Hepatocyte (in vitro differentiated cells): ENCODE data around the gene TK2. TPM values are rescaled to one million over a fixed set of nuclear protein-coding genes. Genes with fewer than 3 reads are reported as not detected.

ENCODE experiments used
- DNase-seq: peaks from one replicate; pipeline ENCODE4 v3.0.0-alpha.2; 2016; ENCODE audit warnings: low spot score
- H2AFZ ChIP-seq: fragments of 200-600 bp; sonication (generic); 2 replicates; pipeline ENCODE4 v1.6.0; 2016; ENCODE audit warnings: antibody characterized with exemption, mild to moderate bottlenecking
- H3K27ac ChIP-seq: fragments of 200-600 bp; sonication (generic); 2 replicates; pipeline ENCODE4 v1.5.1; 2016; ENCODE audit warnings: mild to moderate bottlenecking
- H3K27me3 ChIP-seq: fragments of 200-600 bp; sonication (generic); 2 replicates; pipeline ENCODE4 v1.6.1; 2016
- H3K36me3 ChIP-seq: fragments of 200-600 bp; sonication (generic); replicated peaks from 2 replicates; pipeline ENCODE4 v1.5.1; 2016; ENCODE audit warnings: low read depth; ENCODE audit not compliant: insufficient read depth
- H3K4me1 ChIP-seq: fragments of 200-600 bp; sonication (generic); 2 replicates; pipeline ENCODE4 v1.5.1; 2016; ENCODE audit warnings: mild to moderate bottlenecking, moderate library complexity; ENCODE audit not compliant: insufficient read depth
- H3K4me2 ChIP-seq: fragments of 200-600 bp; sonication (generic); 2 replicates; pipeline ENCODE4 v1.6.0; 2016
- H3K4me3 ChIP-seq: fragments of 200-600 bp; sonication (generic); 2 replicates; pipeline ENCODE4 v1.5.1; 2016; ENCODE audit warnings: mild to moderate bottlenecking
- H3K79me2 ChIP-seq: fragments of 200-600 bp; sonication (generic); 2 replicates; pipeline ENCODE4 v1.6.0; 2017; ENCODE audit warnings: mild to moderate bottlenecking
- H3K9me2 ChIP-seq: fragments of 200-600 bp; sonication (generic); replicated peaks from 2 replicates; pipeline ENCODE4 v1.6.0; 2017; ENCODE audit warnings: mild to moderate bottlenecking; ENCODE audit not compliant: insufficient read depth
- H3K9me3 ChIP-seq: fragments of 200-600 bp; sonication (generic); 2 replicates; pipeline ENCODE4 v1.5.1; 2016; ENCODE audit warnings: low read depth, mild to moderate bottlenecking
- H4K20me1 ChIP-seq: fragments of 200-600 bp; sonication (generic); 2 replicates; pipeline ENCODE4 v1.6.0; 2016; ENCODE audit warnings: mild to moderate bottlenecking; ENCODE audit not compliant: insufficient read depth, poor library complexity, severe bottlenecking
- CTCF ChIP-seq: fragments of 200-600 bp; sonication (generic); IDR thresholded peaks from 2 replicates; pipeline ENCODE4 v1.5.1; 2016; ENCODE audit warnings: antibody characterized with exemption, mild to moderate bottlenecking; ENCODE audit not compliant: poor library complexity
- EZH2 ChIP-seq: fragments of 200-600 bp; sonication (generic); IDR thresholded peaks from 2 replicates; pipeline ENCODE4 v1.6.1; 2016; ENCODE audit warnings: antibody characterized with exemption, mild to moderate bottlenecking, borderline replicate concordance
- EZH2phosphoT487 ChIP-seq: fragments of 200-600 bp; sonication (generic); IDR thresholded peaks from one replicate; pipeline ENCODE4 v1.6.1; 2018; ENCODE audit warnings: antibody characterized with exemption, mild to moderate bottlenecking, low read depth, moderate library complexity; ENCODE audit not compliant: unreplicated experiment, severe bottlenecking
- WGBS: methylation state at CpG from one replicate; pipeline ENCODE4 v1.1.6; 2016; ENCODE audit warnings: low lambda C conversion rate; ENCODE audit errors: missing lambda C conversion rate; 5-methylcytosine and 5-hydroxymethylcytosine counted together
- polyA plus RNA-seq: library from polyadenylated mRNA; unstranded; fragments of >200 nt; fragmentation: Nextera tagmentation; extraction: Ambion mirVana; gene quantifications from 2 replicates; pipeline ENCODE4 v1.2.1, GENCODE V29; 2016
- total RNA-seq: library from RNA; depleted of rRNA; stranded (reverse); fragments of >200 nt; gene quantifications from 2 replicates; pipeline ENCODE4 v1.2.3, GENCODE V29; 2014

The TK2 gene
- total and polyA plus RNA-seq, 2 experiments from 2014 or later: 10.1 to 14.3 TPM

DNA sequence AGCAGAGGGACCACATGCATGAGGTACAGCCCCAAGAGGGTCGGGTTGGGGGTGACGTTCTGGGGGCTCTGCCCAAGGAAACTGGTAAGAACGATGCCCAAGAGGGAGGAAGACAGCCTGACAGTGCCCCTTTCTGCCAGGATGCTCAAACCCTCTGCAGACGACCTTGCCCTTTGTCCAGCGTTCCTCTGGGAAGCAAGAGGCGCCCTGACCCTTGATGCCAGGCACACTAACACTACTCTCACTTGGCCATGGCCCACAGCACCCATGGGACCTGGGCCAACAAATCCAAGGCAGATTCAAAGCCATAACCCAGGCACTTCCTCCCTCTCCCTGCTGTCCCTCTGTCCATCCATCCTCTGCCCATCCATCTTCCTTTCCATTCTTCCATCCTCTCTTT is 20.4 kb downstream of the TK2 start:
- no peaks in the 10 kb centered on the region for H3K79me2 ChIP-seq
- H3K36me3 ChIP-seq: no peaks in the 10 kb centered on the region
- H3K9me3 ChIP-seq: no peaks in the 10 kb centered on the region
- 92% methylated on average over 6 of the region's 6 CpGs for WGBS
- no peak overlapping the region for H3K27ac ChIP-seq
- no peak for TF ChIP-seq EZH2phosphoT487
- H4K20me1 ChIP-seq: no peaks in the 10 kb centered on the region
- no peaks in the 10 kb centered on the region for H3K9me2 ChIP-seq
- H3K4me2 ChIP-seq: no peak overlapping the region
- H3K27me3 ChIP-seq: no peaks in the 10 kb centered on the region
- H3K4me3 ChIP-seq: no peak overlapping the region
- no peak for DNase-seq
- H3K4me1 ChIP-seq: no peaks in the 10 kb centered on the region
- H2AFZ ChIP-seq: no peak overlapping the region

- 95% methylated on average over 5 of the region's 5 CpGs for WGBS
- no peaks in the 10 kb centered on the region for H3K79me2 ChIP-seq
- no peaks in the 10 kb centered on the region for H3K4me1 ChIP-seq
- H3K36me3 ChIP-seq: no peaks in the 10 kb centered on the region
- H3K9me2 ChIP-seq: no peaks in the 10 kb centered on the region
- TF ChIP-seq EZH2: no peak
- no peaks in the 10 kb centered on the region for H3K27me3 ChIP-seq
- no peak overlapping the region for H3K4me2 ChIP-seq
- DNase-seq: no peak
- H3K4me3 ChIP-seq: no peak overlapping the region
- H3K9me3 ChIP-seq: no peaks in the 10 kb centered on the region
- H2AFZ ChIP-seq: no peak overlapping the region
- no peak overlapping the region for H3K27ac ChIP-seq
- H4K20me1 ChIP-seq: no peaks in the 10 kb centered on the region
Measured at GRCh38 chr16:66528294-66528693, 21.6 kb downstream of the TK2 start.

DNA sequence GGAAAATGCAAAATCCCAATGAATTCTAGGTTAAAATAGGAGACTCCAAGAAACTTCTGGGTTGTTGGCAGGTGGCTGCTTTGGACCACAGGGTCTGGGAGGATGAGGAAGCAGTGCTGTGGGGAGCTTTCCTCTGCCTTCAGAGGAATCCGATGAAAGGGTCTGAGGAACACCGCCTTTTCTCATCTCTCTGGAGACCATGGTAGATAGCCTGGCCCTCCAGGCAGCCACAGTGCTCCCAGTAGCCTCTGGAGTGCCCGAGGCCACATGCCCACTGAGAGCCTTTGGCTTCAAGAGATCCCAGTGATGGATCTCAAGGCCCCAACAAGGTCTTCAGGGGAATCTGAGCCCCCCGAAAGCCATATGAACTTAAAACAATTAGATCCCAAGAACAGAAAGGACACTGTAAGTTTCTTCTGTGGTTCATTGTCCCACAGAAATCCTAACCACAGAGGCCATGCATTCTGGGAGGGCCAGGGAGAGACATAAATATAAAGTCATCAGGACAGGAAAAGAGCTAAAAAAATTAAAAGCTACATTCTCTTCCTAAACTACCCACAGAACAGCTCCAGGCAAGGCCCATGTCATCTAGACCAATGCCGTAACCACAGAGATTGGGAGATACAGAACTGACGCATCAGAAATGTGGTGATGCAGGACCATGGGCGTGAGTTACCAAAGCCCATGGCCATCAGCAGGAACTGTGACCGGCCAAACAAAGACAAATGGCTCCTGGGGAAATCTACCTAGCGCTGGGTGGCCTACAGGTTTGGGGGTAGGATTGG is 24.3 kb downstream of the TK2 start:
- no peaks in the 10 kb centered on the region for H3K4me1 ChIP-seq

DNA sequence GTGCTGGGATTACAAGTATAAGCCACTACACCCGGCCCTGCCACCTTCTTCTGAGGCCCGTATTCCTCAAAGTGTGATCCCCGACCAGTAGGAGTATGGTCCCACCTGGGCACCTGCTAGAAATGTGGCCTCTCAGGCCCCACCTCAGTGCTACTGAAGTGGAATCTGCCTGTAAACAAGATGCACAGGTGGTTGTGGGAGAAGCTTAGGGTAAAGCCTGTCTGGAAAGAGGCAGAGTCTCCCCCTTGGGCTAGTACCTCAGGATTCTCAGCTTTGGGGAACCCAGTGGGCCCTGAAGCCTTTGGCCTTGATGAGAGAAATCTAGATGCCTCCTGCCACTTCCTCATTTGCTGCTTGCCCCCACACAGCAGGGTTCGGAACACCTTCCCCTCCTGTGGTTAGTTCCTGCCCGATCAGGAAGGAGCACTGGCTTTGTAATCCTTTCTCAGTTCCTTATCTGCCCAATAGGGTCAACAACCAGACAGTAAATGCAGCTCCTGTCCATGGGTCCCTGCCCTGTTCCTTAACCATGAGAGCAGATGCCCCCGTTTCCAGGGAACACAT is 25.2 kb downstream of the TK2 start:
- H3K27me3 ChIP-seq: no peaks in the 10 kb centered on the region
- H3K27ac ChIP-seq: no peak overlapping the region
- H4K20me1 ChIP-seq: no peaks in the 10 kb centered on the region
- 85% methylated on average over 6 of the region's 6 CpGs for WGBS
- no peaks in the 10 kb centered on the region for H3K79me2 ChIP-seq
- H3K36me3 ChIP-seq: no peaks in the 10 kb centered on the region
- TF ChIP-seq EZH2phosphoT487 (no peak), EZH2 (no peak), CTCF (no peak)
- H3K9me2 ChIP-seq: no peaks in the 10 kb centered on the region
- no peaks in the 10 kb centered on the region for H3K4me1 ChIP-seq
- H3K4me2 ChIP-seq: no peak overlapping the region
- H3K4me3 ChIP-seq: no peak overlapping the region
- H3K9me3 ChIP-seq: no peaks in the 10 kb centered on the region
- DNase-seq: no peak
- H2AFZ ChIP-seq: no peak overlapping the region

More for the DNA sequence above, 24.3 kb downstream of the TK2 start:
- DNase-seq: no peak
- H3K27ac ChIP-seq: no peak overlapping the region
- H3K79me2 ChIP-seq: no peaks in the 10 kb centered on the region
- no peak for TF ChIP-seq CTCF
- no peak overlapping the region for H2AFZ ChIP-seq
- no peaks in the 10 kb centered on the region for H4K20me1 ChIP-seq
- no peaks in the 10 kb centered on the region for H3K36me3 ChIP-seq
- H3K9me2 ChIP-seq: no peaks in the 10 kb centered on the region
- no peak overlapping the region for H3K4me2 ChIP-seq
- H3K9me3 ChIP-seq: no peaks in the 10 kb centered on the region
- no peaks in the 10 kb centered on the region for H3K27me3 ChIP-seq
- no peak overlapping the region for H3K4me3 ChIP-seq
- 98% methylated on average over 9 of the region's 9 CpGs for whole genome bisulfite sequencing
